HEK293 (cell line): ENCODE measurements around the gene GNAQ.

Experiments used
- ZNF629 ChIP-seq: fragments of 450-650 bp; formaldehyde crosslinking; IDR thresholded peaks from 2 replicates; pipeline ENCODE4 v1.5.1; 2017; ENCODE audit warnings: missing biosample characterization, missing genetic modification characterization
- ZNF645 ChIP-seq: fragments of 450-650 bp; formaldehyde crosslinking; IDR thresholded peaks from 2 replicates; pipeline ENCODE4; 2016; ENCODE audit warnings: missing biosample characterization, missing genetic modification characterization

DNA sequence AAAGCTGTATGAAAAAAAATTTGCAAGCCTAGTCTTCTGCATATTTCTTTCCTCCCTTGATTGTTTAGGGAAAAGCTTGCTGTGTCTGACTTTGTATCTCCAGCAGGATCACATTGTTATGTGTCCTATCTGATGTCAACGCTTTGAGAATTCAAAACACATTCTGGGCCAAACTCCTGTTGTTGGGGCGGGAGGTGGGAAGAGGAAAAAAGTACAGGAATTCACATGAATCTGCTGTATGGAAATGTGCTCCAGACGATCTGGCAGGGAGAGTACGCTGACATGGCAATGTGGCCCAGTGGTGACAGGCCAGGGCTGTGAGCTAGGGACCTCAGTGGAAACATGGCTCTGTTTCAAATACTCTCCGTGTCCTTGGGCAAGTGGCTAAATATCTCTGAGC lies 296.1 kb downstream of the GNAQ start:
- TF ChIP-seq ZNF629 (tag by site-specific recombination) (no peak), ZNF645 (tag by site-specific recombination) (no peak)
